ENCODE measurements around the gene C2orf81.

DNA sequence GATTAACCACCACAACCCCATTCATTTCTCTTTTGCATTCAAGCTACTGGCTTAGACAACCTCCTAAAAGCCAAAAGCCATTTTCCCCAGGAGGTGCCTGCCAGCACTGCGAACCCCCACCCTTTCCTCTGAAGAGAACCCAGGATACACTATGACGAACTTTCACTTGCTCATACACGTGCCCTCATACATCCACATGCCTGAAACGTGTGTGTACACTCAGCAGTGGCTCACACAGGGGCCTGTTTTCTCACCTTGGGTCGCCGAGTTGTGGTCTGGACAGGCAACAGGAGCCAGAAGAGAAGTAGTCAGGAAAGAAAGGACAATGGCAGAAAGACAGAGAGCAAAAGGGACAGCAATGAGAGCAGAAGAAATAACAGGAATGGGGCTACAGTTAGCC is 48.7 kb downstream of the C2orf81 start:
- TF ChIP-seq, protein P1, sequence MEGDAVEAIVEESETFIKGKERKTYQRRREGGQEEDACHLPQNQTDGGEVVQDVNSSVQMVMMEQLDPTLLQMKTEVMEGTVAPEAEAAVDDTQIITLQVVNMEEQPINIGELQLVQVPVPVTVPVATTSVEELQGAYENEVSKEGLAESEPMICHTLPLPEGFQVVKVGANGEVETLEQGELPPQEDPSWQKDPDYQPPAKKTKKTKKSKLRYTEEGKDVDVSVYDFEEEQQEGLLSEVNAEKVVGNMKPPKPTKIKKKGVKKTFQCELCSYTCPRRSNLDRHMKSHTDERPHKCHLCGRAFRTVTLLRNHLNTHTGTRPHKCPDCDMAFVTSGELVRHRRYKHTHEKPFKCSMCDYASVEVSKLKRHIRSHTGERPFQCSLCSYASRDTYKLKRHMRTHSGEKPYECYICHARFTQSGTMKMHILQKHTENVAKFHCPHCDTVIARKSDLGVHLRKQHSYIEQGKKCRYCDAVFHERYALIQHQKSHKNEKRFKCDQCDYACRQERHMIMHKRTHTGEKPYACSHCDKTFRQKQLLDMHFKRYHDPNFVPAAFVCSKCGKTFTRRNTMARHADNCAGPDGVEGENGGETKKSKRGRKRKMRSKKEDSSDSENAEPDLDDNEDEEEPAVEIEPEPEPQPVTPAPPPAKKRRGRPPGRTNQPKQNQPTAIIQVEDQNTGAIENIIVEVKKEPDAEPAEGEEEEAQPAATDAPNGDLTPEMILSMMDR (IDR thresholded peaks at IDR 0.05; ENCODE audit: low read depth, low read length): no peak
- TF ChIP-seq EZH2phosphoT487 (IDR thresholded peaks at IDR 0.05; ENCODE audit: low read depth): no peak

Data from OCI-LY3 (cell line).